GM23248 (cell line): Measurements from ENCODE around the gene GLIPR1.

Experiments
- EZH2 ChIP-seq: fragments of 200-600 bp; sonication (generic); IDR thresholded peaks from 2 replicates; pipeline ENCODE4 v1.6.1; 2018; ENCODE audit warnings: antibody characterized with exemption, mild to moderate bottlenecking; ENCODE audit not compliant: insufficient read depth, poor library complexity, severe bottlenecking
- EZH2phosphoT487 ChIP-seq: fragments of 200-600 bp; sonication (generic); IDR thresholded peaks from 2 replicates; pipeline ENCODE4 v1.6.1; 2018; ENCODE audit warnings: antibody characterized with exemption, moderate library complexity, mild to moderate bottlenecking, low read depth; ENCODE audit not compliant: insufficient read depth

DNA sequence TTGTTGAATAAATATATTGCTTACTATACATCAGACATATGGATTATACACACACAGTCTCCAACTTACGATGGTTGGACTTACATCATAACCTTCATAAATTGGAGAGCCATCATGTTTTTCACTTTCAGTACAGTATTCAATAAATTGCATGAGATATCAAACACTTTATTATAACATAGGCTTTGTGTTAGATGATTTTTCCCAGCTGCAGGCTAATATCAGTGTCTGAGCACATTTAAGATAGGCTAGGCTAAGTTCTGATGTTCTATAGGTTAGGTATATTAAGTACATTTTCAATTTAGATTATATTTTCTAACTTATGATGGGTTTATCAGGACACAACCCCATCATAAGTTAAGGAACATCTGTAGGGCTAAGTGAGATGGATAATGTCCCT, 48.8 kb downstream of the GLIPR1 start:
- TF ChIP-seq EZH2: no peak
- no peak for TF ChIP-seq EZH2phosphoT487
